HG03103 (cell line): ENCODE measurements around the gene NEGR1.

Source experiments
- ATAC-seq: cut with Tn5 transposase; IDR thresholded peaks from one replicate; pipeline ENCODE4 v1.9.1; 2021; ENCODE audit warnings: low read depth; ENCODE audit not compliant: unreplicated experiment

Gene NEGR1

GRCh38 chr1:71733121-71733520 lies 549.2 kb downstream of the NEGR1 start:
- ATAC-seq = no peak

GRCh38 chr1:71721532-71721931 lies 560.8 kb downstream of the NEGR1 start:
- ATAC-seq = no peak

GRCh38 chr1:71719330-71719729 lies 563.0 kb downstream of the NEGR1 start:
- no peak for ATAC-seq

- ATAC-seq = no peak
These were observed 565.2 kb downstream of the NEGR1 start for GRCh38 chr1:71717186-71717585.

- ATAC-seq = no peak
These were observed 570.9 kb downstream of the NEGR1 start for GRCh38 chr1:71711456-71711855.

- ATAC-seq = no peak
These were observed 576.2 kb downstream of the NEGR1 start for GRCh38 chr1:71706029-71706671.

GRCh38 chr1:71698186-71698585 lies 584.2 kb downstream of the NEGR1 start:
- ATAC-seq = no peak

- ATAC-seq = no peak
These were observed 586.5 kb downstream of the NEGR1 start for GRCh38 chr1:71695821-71696220.

- no peak for ATAC-seq
These were observed 587.3 kb downstream of the NEGR1 start for GRCh38 chr1:71695084-71695483.

GRCh38 chr1:71693581-71693980 lies 588.8 kb downstream of the NEGR1 start:
- ATAC-seq = no peak

- ATAC-seq = no peak
These were observed 592.7 kb downstream of the NEGR1 start for GRCh38 chr1:71689635-71690034.

GRCh38 chr1:71687376-71687775 lies 595.0 kb downstream of the NEGR1 start:
- no peak for ATAC-seq

GRCh38 chr1:71676979-71677925 lies 605.1 kb downstream of the NEGR1 start:
- no peak for ATAC-seq

- ATAC-seq = no peak
These were observed 614.3 kb downstream of the NEGR1 start for GRCh38 chr1:71668065-71668464.

- ATAC-seq = no peak
These were observed 615.1 kb downstream of the NEGR1 start for GRCh38 chr1:71667216-71667615.

- ATAC-seq = no peak
These were observed 615.7 kb downstream of the NEGR1 start for GRCh38 chr1:71666609-71667008.

- ATAC-seq = no peak
These were observed 621.9 kb downstream of the NEGR1 start for GRCh38 chr1:71660411-71660810.

GRCh38 chr1:71657891-71658679 lies 624.3 kb downstream of the NEGR1 start:
- no peak for ATAC-seq

- ATAC-seq = no peak
These were observed 625.4 kb downstream of the NEGR1 start for GRCh38 chr1:71656902-71657301.

GRCh38 chr1:71655604-71656003 lies 626.7 kb downstream of the NEGR1 start:
- ATAC-seq = no peak

- ATAC-seq = no peak
These were observed 628.4 kb downstream of the NEGR1 start for GRCh38 chr1:71653952-71654351.
